Airway epithelial cell (primary cell): ENCODE results near the gene CYP2D6. TPM values are rescaled to one million over a fixed set of nuclear protein-coding genes. Genes with fewer than 3 reads are reported as not detected.

Experiments
- total RNA-seq: library from RNA; depleted of rRNA; stranded (reverse); fragments of >200 nt; gene quantifications from 2 replicates; pipeline ENCODE4 v1.2.3, GENCODE V29; 2015

CYP2D6 gene
- 0.28 TPM in 1 of 2 replicates, not detected in the other for total RNA-seq

DNA sequence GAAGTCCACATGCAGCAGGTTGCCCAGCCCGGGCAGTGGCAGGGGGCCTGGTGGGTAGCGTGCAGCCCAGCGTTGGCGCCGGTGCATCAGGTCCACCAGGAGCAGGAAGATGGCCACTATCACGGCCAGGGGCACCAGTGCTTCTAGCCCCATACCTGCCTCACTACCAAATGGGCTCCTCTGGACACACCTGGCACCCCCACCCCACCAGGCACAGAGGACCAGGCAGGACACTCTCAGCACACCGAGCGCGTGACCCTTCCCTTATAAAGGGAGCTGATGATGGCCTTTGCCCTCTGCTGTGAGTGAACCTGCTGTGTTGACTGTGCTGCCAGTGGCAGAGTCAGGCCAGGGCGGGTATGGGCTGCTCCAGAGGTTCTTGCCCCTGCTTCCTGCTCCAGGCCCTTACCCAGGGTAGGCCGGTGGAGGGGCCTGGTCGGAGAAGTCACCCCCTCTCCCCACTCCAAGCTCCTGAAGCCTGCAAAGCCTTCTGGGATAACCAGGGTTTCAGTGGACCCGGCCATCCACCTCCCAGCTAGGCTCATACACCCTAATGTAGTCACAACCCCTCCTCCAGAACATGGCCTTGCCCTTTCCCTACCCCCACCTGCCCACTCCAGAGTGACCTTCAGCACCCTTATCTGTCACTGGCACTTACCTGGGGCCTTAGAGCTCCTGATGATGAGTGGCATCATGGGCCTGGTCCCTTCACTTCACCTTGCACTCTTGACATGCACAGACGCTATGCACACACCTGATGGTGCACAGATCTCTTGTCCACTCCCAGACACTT, at the start of gene CYP2D6:
TSS of gene CYP2D6 (minus strand) at position 172 of the 793 bp plus-strand sequence. CDS start at position 153, 19 bp downstream.

DNA sequence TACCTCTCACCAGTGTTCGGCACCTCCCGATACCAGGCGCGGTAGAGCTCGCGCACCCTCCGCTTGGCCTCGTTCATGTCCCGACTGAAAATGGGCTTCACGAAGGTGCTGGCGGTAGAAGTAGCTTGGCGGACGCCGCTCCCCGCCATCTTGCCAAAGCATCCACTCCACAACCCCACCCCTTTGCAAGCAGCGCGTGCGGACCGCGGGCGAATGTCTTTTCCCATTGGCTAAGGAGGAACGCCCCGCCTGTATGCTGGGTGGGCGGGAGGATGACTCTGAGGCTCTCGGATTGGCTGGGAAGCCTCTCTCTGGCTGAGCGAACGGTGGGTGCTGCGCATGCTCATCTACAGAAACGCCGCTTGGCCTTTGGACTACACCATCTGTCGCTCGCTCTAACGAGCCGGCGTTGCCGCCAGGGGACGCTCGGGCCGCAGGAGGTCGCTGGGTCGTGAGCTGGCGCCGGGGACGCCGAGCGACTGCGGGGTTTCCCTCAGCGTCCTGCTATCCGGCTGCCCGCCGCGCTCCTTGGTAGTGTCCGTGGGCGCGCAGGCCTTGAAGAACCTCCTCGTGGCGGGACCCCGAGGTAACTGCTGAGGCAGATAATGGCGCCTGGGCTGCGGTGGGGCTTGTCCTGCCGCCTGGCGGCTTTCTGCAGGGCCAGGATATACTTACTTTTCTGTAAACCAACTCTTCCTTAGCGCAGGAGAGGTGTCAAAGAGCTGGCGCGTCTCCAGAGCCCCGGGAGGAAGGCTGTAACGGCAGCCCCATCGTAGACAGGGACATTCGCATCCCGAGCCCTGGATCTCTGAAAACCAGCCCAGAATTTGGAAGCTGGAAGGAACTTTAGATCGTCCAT, 39.8 kb downstream of the CYP2D6 start, which contains the start of gene NDUFA6:
TSS of gene NDUFA6 (minus strand) at position 177 of the 859 bp plus-strand sequence. CDS start at position 149, 28 bp downstream.

DNA sequence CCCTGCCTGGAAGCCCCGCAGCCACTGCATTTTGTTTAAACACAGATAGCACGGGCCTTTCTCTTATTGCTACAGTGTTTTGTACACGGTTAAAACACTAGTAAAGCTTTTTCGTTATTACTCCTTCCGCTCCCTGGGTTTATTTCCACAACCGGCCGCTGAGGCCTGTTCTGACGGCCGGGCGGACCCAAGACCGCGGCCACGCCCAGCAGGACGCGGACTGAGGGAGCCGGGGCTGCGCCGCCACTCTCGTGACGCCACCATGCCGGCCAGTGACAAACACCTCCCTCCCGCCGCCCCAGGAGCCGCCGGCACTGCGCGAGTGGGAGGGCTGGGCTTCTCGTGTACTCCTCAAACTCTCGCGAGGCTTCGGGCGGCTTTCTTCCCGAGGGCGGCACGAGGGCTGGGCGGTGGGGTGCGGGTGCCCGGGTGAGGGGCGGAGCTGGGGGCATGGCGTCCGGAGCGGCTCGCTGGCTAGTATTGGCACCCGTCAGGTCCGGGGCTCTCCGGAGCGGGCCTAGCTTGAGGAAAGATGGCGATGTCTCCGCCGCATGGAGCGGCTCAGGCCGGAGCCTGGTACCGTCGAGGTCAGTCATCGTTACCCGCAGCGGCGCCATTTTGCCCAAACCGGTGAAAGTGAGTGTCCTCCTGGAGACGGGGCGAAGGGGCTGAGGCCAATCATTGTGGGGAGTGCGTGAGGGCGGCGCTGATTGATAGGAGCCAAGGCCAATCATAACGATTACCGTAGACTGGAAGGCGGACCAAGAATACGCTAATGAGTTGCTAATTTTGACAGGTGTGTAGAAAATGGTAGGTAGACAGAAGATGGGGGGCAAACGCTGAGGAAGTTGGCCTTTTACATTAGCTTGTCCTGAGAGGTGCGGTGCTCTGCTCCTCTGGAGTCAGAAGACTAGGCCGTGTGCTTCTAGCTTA, 51.0 kb downstream of the CYP2D6 start, which contains the start of gene SMDT1:
TSS of gene SMDT1 (plus strand) at position 382 of the 933 bp plus-strand sequence. CDS start at position 451, 69 bp downstream.

Other genes with a start within 250 kb of the CYP2D6 start
- gene SHISA8, start 215.7 kb downstream of the CYP2D6 start, total RNA-seq, result not detected in 2 replicates
- gene TNFRSF13C, start 204.0 kb downstream of the CYP2D6 start, total RNA-seq, result 0.09 and 0.14 TPM in 2 replicates
- gene CENPM, start 183.7 kb downstream of the CYP2D6 start, total RNA-seq, result 28.6 and 41.3 TPM in 2 replicates
- gene SEPTIN3, start 161.4 kb downstream of the CYP2D6 start, total RNA-seq, result 0.14 TPM in 1 of 2 replicates, not detected in the other
- gene WBP2NL, start 132.0 kb downstream of the CYP2D6 start, total RNA-seq, result under 0.01 TPM in 1 of 2 replicates, not detected in the other
- gene NAGA, start 60.0 kb downstream of the CYP2D6 start, total RNA-seq, result 30.2 and 32.7 TPM in 2 replicates
- 1.7 and 4.7 TPM in 2 replicates for gene PHETA2, start 56.6 kb downstream of the CYP2D6 start, total RNA-seq
- 1.9 and 4.7 TPM in 2 replicates for gene SMDT1, start 51.1 kb downstream of the CYP2D6 start, total RNA-seq
- gene NDUFA6, start 40.0 kb downstream of the CYP2D6 start, total RNA-seq, result 54.3 and 88.2 TPM in 2 replicates
- 34.0 and 42.8 TPM in 2 replicates for gene TCF20, start 139.8 kb upstream of the CYP2D6 start, total RNA-seq